ENCODE results near the gene INPP5B. TPM values are rescaled to one million over a fixed set of nuclear protein-coding genes. Genes with fewer than 3 reads are reported as not detected.
"Not testable (repeated sequence)": the region's sequence is repeated elsewhere in the genome, so short reads cannot be mapped to it uniquely, and the experiment has no call there.

The INPP5B gene
- total RNA-seq, 1 experiment from 2014 or later = 18.8 TPM

DNA sequence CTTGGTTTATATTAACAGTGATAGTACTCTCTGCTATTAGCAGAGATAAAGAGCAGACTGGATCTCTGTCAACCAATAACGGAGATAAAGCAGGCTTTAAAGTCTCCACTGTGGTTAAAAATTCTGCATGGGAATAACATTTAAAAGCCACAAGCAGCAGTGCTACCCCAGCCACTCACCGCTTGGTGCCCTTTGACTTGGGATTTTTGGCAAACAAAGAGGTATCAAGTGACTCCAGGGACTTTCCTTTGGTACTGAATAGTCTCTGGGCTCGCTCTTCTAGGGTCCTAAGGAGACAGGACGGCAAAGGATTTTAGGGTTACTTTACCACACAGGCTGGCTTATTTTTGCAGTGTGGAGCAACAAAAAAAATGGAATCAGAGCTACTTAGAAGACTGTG lies 31.7 kb upstream of the INPP5B start:
- no peaks in the 10 kb centered on the region for H3K9me3 Mint-ChIP-seq (ENCODE audit: unreplicated experiment)
- Histone ChIP-seq H3K4me3 (ENCODE audit: low read depth, low read length) (no peak overlapping the region), H3K4me1 (peaks cover 7% of the 10 kb centered on the region), H3K36me3 (ENCODE audit: control insufficient read depth, insufficient read depth, low read length) (no peaks in the 10 kb centered on the region), H3K9me3 (no peaks in the 10 kb centered on the region), H3K27me3 (replicated peaks; ENCODE audit: control insufficient read depth, insufficient read depth, low read length) (no peaks in the 10 kb centered on the region)
- peaks cover 90% of the 10 kb centered on the region for H3K36me3 Mint-ChIP-seq (ENCODE audit: insufficient read depth, unreplicated experiment)
- no peaks in the 10 kb centered on the region for H3K27me3 Mint-ChIP-seq (ENCODE audit: insufficient read depth, unreplicated experiment)
- TF ChIP-seq, protein P1, sequence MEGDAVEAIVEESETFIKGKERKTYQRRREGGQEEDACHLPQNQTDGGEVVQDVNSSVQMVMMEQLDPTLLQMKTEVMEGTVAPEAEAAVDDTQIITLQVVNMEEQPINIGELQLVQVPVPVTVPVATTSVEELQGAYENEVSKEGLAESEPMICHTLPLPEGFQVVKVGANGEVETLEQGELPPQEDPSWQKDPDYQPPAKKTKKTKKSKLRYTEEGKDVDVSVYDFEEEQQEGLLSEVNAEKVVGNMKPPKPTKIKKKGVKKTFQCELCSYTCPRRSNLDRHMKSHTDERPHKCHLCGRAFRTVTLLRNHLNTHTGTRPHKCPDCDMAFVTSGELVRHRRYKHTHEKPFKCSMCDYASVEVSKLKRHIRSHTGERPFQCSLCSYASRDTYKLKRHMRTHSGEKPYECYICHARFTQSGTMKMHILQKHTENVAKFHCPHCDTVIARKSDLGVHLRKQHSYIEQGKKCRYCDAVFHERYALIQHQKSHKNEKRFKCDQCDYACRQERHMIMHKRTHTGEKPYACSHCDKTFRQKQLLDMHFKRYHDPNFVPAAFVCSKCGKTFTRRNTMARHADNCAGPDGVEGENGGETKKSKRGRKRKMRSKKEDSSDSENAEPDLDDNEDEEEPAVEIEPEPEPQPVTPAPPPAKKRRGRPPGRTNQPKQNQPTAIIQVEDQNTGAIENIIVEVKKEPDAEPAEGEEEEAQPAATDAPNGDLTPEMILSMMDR (IDR thresholded peaks at IDR 0.05; ENCODE audit: insufficient read depth in 1 of 2, low read depth in 1 of 2, low read length in 1 of 2, severe bottlenecking in 1 of 2, unreplicated experiment in 1 of 2) = no peak
- H3K27ac Mint-ChIP-seq (ENCODE audit: unreplicated experiment) = no peak overlapping the region
- peaks cover 8% of the 10 kb centered on the region for H3K4me1 Mint-ChIP-seq (ENCODE audit: low read depth, unreplicated experiment)
- intact Hi-C loops (cut with micrococcal nuclease; ENCODE audit: unreplicated experiment) = no loop called here
- H3K4me3 Mint-ChIP-seq (ENCODE audit: unreplicated experiment) = no peak overlapping the region
- POLR2A ChIA-PET = no interaction called here
- no TSS peak for BruUV-seq (replicated peaks)
- CTCF ChIA-PET = interaction anchor here (0.6 kb wide), 1 partner anchor 103 kb away, joined by 4 read pairs; no protein-coding TSS in a partner anchor
- DNase-seq = no peak

DNA sequence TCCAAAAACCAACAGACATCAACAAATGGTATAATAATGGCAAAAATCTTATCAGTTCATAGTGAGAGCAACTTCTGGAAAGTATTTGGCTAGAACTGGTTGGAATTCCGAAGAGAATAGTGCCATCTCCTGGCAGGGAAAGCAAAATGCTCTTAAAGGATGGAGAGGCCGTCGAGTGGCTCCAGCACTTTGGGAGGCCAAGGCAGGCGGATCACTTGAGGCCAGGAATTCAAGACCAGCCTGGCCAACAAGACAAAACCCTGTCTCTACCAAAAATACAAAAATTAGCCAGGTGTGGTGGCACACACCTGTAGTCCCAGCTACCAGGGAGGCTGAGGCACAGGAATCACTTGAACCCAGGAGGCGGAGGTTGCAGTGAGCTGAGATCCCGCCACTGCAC lies 28.2 kb upstream of the INPP5B start:
- H3K4me3 ChIP-seq (ENCODE audit: low read depth, low read length); H3K9me3 ChIP-seq; H3K27me3 Mint-ChIP-seq (ENCODE audit: insufficient read depth, unreplicated experiment); H3K9me3 Mint-ChIP-seq (ENCODE audit: unreplicated experiment); H3K27me3 ChIP-seq (replicated peaks; ENCODE audit: control insufficient read depth, insufficient read depth, low read length); CTCF ChIA-PET; intact Hi-C loops (cut with micrococcal nuclease; ENCODE audit: unreplicated experiment); H3K4me1 Mint-ChIP-seq (ENCODE audit: low read depth, unreplicated experiment); H3K4me3 Mint-ChIP-seq (ENCODE audit: unreplicated experiment); POLR2A ChIA-PET; H3K4me1 ChIP-seq; H3K36me3 ChIP-seq (ENCODE audit: control insufficient read depth, insufficient read depth, low read length); BruUV-seq (replicated peaks): not testable (repeated sequence)
- Mint-ChIP-seq H3K27ac (ENCODE audit: unreplicated experiment) (peak overlapping the region; percentile 51), H3K36me3 (ENCODE audit: insufficient read depth, unreplicated experiment) (peaks cover 86% of the 10 kb centered on the region)
- TF ChIP-seq, protein P1 (IDR thresholded peaks at IDR 0.05; ENCODE audit: insufficient read depth in 1 of 2, low read depth in 1 of 2, low read length in 1 of 2, severe bottlenecking in 1 of 2, unreplicated experiment in 1 of 2) = peak; percentile 49 to 57
- peak in 1 of 2 experiments; percentile 46 for DNase-seq

DNA sequence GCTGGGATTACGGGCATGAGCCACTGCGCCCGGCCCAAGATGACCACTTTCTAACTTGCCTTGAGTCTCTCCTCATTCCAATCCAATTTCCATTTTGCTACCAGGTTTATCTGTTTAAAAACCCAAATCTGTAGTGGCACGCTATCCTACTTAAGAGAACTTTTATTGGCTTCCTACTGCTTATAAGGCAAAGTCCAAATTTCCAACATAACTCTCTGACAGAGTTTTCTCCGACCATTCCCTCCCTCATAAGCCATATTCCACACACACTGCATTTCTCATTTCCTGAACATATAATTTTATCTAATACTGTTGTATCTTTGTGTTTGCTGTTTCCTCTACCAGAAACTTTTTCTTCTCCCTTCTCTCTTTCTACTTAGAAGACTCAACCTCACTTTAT lies 27.7 kb upstream of the INPP5B start:
- CTCF ChIA-PET = interaction anchor here (0.7 kb wide), 1 partner anchor 39 kb away, joined by 5 read pairs; no protein-coding TSS in a partner anchor
- BruUV-seq (replicated peaks) = no TSS peak
- no peaks in the 10 kb centered on the region for H3K27me3 ChIP-seq (replicated peaks; ENCODE audit: control insufficient read depth, insufficient read depth, low read length)
- H3K4me3 Mint-ChIP-seq (ENCODE audit: unreplicated experiment) = no peak overlapping the region
- intact Hi-C loops (cut with micrococcal nuclease; ENCODE audit: unreplicated experiment) = no loop called here
- TF ChIP-seq, protein P1 (IDR thresholded peaks at IDR 0.05; ENCODE audit: insufficient read depth in 1 of 2, low read depth in 1 of 2, low read length in 1 of 2, severe bottlenecking in 1 of 2, unreplicated experiment in 1 of 2) = no peak
- H3K4me1 Mint-ChIP-seq (ENCODE audit: low read depth, unreplicated experiment) = peaks cover 8% of the 10 kb centered on the region
- H3K4me3 ChIP-seq (ENCODE audit: low read depth, low read length) = no peak overlapping the region
- H3K36me3 ChIP-seq (ENCODE audit: control insufficient read depth, insufficient read depth, low read length) = no peaks in the 10 kb centered on the region
- peaks cover 84% of the 10 kb centered on the region for H3K36me3 Mint-ChIP-seq (ENCODE audit: insufficient read depth, unreplicated experiment)
- H3K27me3 Mint-ChIP-seq (ENCODE audit: insufficient read depth, unreplicated experiment) = no peaks in the 10 kb centered on the region
- no peaks in the 10 kb centered on the region for H3K9me3 ChIP-seq
- POLR2A ChIA-PET = no interaction called here
- peak overlapping the region; percentile 51 for H3K27ac Mint-ChIP-seq (ENCODE audit: unreplicated experiment)
- H3K4me1 ChIP-seq = peaks cover 7% of the 10 kb centered on the region
- H3K9me3 Mint-ChIP-seq (ENCODE audit: unreplicated experiment) = no peaks in the 10 kb centered on the region
- no peak for DNase-seq

DNA sequence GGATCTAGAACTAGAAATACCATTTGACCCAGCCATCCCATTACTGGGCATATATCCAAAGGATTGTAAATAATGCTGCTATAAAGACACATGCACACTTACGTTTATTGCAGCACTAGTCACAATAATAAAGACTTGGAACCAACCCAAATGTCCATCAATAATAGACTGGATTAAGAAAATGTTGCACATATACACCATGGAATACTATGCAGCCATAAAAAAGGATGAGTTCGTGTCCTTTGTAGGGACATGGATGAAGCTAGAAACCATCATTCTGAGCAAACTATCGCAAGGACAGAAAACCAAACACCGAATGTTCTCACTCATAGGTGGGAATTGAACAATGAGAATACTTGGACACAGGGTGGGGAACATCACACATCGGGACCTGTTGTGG lies 26.8 kb upstream of the INPP5B start:
- DNase-seq; H3K36me3 ChIP-seq (ENCODE audit: control insufficient read depth, insufficient read depth, low read length); H3K4me1 ChIP-seq; H3K27me3 Mint-ChIP-seq (ENCODE audit: insufficient read depth, unreplicated experiment); H3K9me3 Mint-ChIP-seq (ENCODE audit: unreplicated experiment); H3K27me3 ChIP-seq (replicated peaks; ENCODE audit: control insufficient read depth, insufficient read depth, low read length); POLR2A ChIA-PET; BruUV-seq (replicated peaks); H3K9me3 ChIP-seq; H3K4me3 ChIP-seq (ENCODE audit: low read depth, low read length); CTCF ChIA-PET; H3K4me1 Mint-ChIP-seq (ENCODE audit: low read depth, unreplicated experiment); H3K27ac Mint-ChIP-seq (ENCODE audit: unreplicated experiment); H3K4me3 Mint-ChIP-seq (ENCODE audit: unreplicated experiment); intact Hi-C loops (cut with micrococcal nuclease; ENCODE audit: unreplicated experiment): not testable (repeated sequence)
- peaks cover 84% of the 10 kb centered on the region for H3K36me3 Mint-ChIP-seq (ENCODE audit: insufficient read depth, unreplicated experiment)
